ENCODE data around the gene SHCBP1L.

The SHCBP1L gene

DNA sequence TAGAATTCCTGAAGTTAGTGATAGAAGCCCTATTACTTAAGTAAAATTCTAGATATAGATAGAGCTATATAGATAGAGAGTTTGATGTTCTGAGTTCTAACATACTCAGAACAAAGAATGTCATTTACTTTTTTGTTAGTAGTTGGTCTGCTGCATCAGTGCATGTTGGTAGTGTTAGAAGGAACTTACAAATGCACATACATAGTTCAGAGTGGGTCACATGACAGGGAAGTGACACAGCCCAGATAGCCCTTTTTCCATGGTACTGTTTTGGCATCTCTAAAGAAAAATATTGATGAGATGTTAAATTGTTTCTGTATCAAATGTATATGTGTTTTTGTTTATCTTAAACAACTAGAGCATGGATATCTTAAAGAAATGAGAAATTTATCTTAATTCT lies 68.1 kb downstream of the SHCBP1L start:
- TF ChIP-seq, protein P1, sequence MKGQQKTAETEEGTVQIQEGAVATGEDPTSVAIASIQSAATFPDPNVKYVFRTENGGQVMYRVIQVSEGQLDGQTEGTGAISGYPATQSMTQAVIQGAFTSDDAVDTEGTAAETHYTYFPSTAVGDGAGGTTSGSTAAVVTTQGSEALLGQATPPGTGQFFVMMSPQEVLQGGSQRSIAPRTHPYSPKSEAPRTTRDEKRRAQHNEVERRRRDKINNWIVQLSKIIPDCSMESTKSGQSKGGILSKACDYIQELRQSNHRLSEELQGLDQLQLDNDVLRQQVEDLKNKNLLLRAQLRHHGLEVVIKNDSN (IDR thresholded peaks at IDR 0.05) = peak; percentile 41; the same call in 1 of the 2 replicates
- TF ChIP-seq, protein P2, sequence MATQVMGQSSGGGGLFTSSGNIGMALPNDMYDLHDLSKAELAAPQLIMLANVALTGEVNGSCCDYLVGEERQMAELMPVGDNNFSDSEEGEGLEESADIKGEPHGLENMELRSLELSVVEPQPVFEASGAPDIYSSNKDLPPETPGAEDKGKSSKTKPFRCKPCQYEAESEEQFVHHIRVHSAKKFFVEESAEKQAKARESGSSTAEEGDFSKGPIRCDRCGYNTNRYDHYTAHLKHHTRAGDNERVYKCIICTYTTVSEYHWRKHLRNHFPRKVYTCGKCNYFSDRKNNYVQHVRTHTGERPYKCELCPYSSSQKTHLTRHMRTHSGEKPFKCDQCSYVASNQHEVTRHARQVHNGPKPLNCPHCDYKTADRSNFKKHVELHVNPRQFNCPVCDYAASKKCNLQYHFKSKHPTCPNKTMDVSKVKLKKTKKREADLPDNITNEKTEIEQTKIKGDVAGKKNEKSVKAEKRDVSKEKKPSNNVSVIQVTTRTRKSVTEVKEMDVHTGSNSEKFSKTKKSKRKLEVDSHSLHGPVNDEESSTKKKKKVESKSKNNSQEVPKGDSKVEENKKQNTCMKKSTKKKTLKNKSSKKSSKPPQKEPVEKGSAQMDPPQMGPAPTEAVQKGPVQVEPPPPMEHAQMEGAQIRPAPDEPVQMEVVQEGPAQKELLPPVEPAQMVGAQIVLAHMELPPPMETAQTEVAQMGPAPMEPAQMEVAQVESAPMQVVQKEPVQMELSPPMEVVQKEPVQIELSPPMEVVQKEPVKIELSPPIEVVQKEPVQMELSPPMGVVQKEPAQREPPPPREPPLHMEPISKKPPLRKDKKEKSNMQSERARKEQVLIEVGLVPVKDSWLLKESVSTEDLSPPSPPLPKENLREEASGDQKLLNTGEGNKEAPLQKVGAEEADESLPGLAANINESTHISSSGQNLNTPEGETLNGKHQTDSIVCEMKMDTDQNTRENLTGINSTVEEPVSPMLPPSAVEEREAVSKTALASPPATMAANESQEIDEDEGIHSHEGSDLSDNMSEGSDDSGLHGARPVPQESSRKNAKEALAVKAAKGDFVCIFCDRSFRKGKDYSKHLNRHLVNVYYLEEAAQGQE (IDR thresholded peaks at IDR 0.05; ENCODE audit: low read depth) = no peak

DNA sequence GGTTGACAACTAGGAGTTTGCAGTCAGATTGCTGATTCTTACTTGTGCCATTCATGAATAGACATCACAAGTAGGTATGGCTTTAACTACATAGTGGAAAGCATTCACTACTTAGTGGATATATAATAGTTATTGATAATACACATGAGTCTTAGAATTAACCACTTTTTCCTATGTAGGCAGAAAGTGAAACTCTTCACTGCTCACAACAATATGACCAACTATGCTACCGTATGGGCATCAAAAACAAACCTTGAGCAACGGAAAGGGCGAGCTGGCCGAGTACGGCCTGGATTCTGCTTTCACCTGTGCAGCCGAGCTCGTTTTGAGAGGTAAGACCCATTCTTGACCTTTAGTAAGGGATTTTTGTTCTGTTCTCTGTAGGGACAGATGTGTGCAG lies 75.1 kb downstream of the SHCBP1L start:
- no peak for TF ChIP-seq ZBTB7A (IDR thresholded peaks at IDR 0.05; ENCODE audit: low read depth)
- TF ChIP-seq, protein P2 (IDR thresholded peaks at IDR 0.05; ENCODE audit: low read depth) = no peak
- TF ChIP-seq, protein P3, sequence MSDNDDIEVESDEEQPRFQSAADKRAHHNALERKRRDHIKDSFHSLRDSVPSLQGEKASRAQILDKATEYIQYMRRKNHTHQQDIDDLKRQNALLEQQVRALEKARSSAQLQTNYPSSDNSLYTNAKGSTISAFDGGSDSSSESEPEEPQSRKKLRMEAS (IDR thresholded peaks at IDR 0.05) = no peak
- no peak for TF ChIP-seq EP300 (IDR thresholded peaks at IDR 0.05; ENCODE audit: borderline replicate concordance)
- no peak for TF ChIP-seq FOXM1 (IDR thresholded peaks at IDR 0.05; ENCODE audit: borderline replicate concordance, low read depth)
- TF ChIP-seq TAF1 (IDR thresholded peaks at IDR 0.05; ENCODE audit: low read depth) = no peak
- no peak for TF ChIP-seq RAD21 (IDR thresholded peaks at IDR 0.05; ENCODE audit: low read depth)
- TF ChIP-seq NFIC (IDR thresholded peaks at IDR 0.05) = no peak
- TF ChIP-seq, protein P1 (IDR thresholded peaks at IDR 0.05) = no peak
- TF ChIP-seq EGR1 (IDR thresholded peaks at IDR 0.05) = no peak
- no peak for TF ChIP-seq CREB1 (IDR thresholded peaks at IDR 0.05; ENCODE audit: low read depth)
- no peak for TF ChIP-seq TCF12 (IDR thresholded peaks at IDR 0.05; ENCODE audit: low read depth)
- no peak for TF ChIP-seq TEAD4 (IDR thresholded peaks at IDR 0.05)
- TF ChIP-seq CEBPB (IDR thresholded peaks at IDR 0.05) = no peak
- TF ChIP-seq YY1 (IDR thresholded peaks at IDR 0.05; ENCODE audit: low read depth) = no peak

DNA sequence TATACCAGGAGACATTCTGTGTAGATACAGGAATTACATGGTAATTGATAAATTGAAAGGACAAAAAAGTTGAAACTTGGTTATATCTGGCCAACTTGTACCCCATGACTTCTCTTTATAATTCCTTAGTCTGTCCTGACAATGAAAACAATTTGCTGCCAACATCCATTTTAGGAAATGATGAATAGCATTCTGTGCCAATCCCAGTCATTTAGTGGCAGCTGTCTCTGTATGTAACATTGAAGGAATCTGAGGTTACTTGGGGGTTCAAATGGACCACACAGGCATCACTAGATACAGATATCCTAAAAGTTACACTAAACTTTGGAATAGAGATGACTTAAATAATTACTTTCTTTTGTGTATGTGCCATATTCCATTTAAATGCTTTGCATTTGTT lies 75.6 kb downstream of the SHCBP1L start:
- TF ChIP-seq TEAD4 (IDR thresholded peaks at IDR 0.05) (no peak), FOXM1 (IDR thresholded peaks at IDR 0.05; ENCODE audit: borderline replicate concordance, low read depth) (no peak), TAF1 (IDR thresholded peaks at IDR 0.05; ENCODE audit: low read depth) (no peak), EP300 (IDR thresholded peaks at IDR 0.05; ENCODE audit: borderline replicate concordance) (no peak), TCF12 (IDR thresholded peaks at IDR 0.05; ENCODE audit: low read depth) (no peak), EGR1 (IDR thresholded peaks at IDR 0.05) (no peak), CREB1 (IDR thresholded peaks at IDR 0.05; ENCODE audit: low read depth) (no peak), NFIC (IDR thresholded peaks at IDR 0.05) (no peak), RAD21 (IDR thresholded peaks at IDR 0.05; ENCODE audit: low read depth) (no peak), CEBPB (IDR thresholded peaks at IDR 0.05) (no peak), YY1 (IDR thresholded peaks at IDR 0.05; ENCODE audit: low read depth) (no peak), ZBTB7A (IDR thresholded peaks at IDR 0.05; ENCODE audit: low read depth) (no peak)
- TF ChIP-seq, protein P1 (IDR thresholded peaks at IDR 0.05) = no peak
- TF ChIP-seq, protein P2 (IDR thresholded peaks at IDR 0.05; ENCODE audit: low read depth) = no peak
- TF ChIP-seq, protein P3 (IDR thresholded peaks at IDR 0.05) = no peak

DNA sequence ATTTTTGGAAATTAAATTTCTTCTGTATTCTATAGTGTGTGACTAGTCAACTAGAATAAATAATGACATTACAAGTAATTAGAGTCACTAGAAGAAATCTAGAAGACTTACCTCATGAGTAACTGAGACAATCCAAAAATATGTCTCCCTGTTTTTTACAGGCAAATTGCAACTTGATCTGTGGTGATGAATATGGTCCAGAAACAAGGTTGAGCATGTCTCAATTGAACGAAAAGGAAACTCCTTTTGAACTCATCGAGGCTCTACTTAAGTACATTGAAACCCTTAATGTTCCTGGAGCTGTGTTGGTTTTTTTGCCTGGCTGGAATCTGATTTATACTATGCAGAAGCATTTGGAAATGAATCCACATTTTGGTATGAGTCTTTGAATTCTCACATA lies 77.1 kb downstream of the SHCBP1L start:
- no peak for TF ChIP-seq NFIC (IDR thresholded peaks at IDR 0.05)
- no peak for TF ChIP-seq ZBTB7A (IDR thresholded peaks at IDR 0.05; ENCODE audit: low read depth)
- no peak for TF ChIP-seq EP300 (IDR thresholded peaks at IDR 0.05; ENCODE audit: borderline replicate concordance)
- TF ChIP-seq EGR1 (IDR thresholded peaks at IDR 0.05) = no peak
- TF ChIP-seq, protein P1 (IDR thresholded peaks at IDR 0.05) = no peak
- TF ChIP-seq, protein P3 (IDR thresholded peaks at IDR 0.05) = no peak

Data from Ishikawa (cell line).